Measurements from ENCODE around the gene RPLP1.

The RPLP1 gene

GRCh38 chr15:69469467-69470201 lies 17.0 kb downstream of the RPLP1 start:
- DNase-seq (ENCODE audit: low spot score), result no peak

GRCh38 chr15:69472046-69472445 lies 19.4 kb downstream of the RPLP1 start:
- DNase-seq (ENCODE audit: low spot score), result no peak

GRCh38 chr15:69472562-69472961 lies 19.9 kb downstream of the RPLP1 start:
- no peak for DNase-seq (ENCODE audit: low spot score)

GRCh38 chr15:69474291-69474690 lies 21.7 kb downstream of the RPLP1 start:
- no peak for DNase-seq (ENCODE audit: low spot score)

GRCh38 chr15:69474846-69475455 lies 22.3 kb downstream of the RPLP1 start:
- no peak for DNase-seq (ENCODE audit: low spot score)

GRCh38 chr15:69475769-69476358 lies 23.2 kb downstream of the RPLP1 start:
- DNase-seq (ENCODE audit: low spot score), result peak; percentile 74

- DNase-seq (ENCODE audit: low spot score), result no peak
Measured at GRCh38 chr15:69476704-69477473, 24.3 kb downstream of the RPLP1 start.

GRCh38 chr15:69478259-69478781 lies 25.7 kb downstream of the RPLP1 start:
- DNase-seq (ENCODE audit: low spot score), result no peak

- no peak for DNase-seq (ENCODE audit: low spot score)
Measured at GRCh38 chr15:69479081-69479480, 26.5 kb downstream of the RPLP1 start.

GRCh38 chr15:69479971-69480370 lies 27.4 kb downstream of the RPLP1 start:
- DNase-seq (ENCODE audit: low spot score), result no peak

- DNase-seq (ENCODE audit: low spot score), result peak; percentile 14
Measured at GRCh38 chr15:69480932-69481331, 28.3 kb downstream of the RPLP1 start.

GRCh38 chr15:69482686-69483256 lies 30.2 kb downstream of the RPLP1 start:
- DNase-seq (ENCODE audit: low spot score), result no peak

GRCh38 chr15:69484837-69485236 lies 32.2 kb downstream of the RPLP1 start:
- DNase-seq (ENCODE audit: low spot score), result peak; percentile 12

GRCh38 chr15:69486481-69487110 lies 34.0 kb downstream of the RPLP1 start:
- DNase-seq (ENCODE audit: low spot score), result no peak

GRCh38 chr15:69489073-69489571 lies 36.5 kb downstream of the RPLP1 start:
- DNase-seq (ENCODE audit: low spot score), result no peak

GRCh38 chr15:69490356-69491037 lies 37.9 kb downstream of the RPLP1 start:
- no peak for DNase-seq (ENCODE audit: low spot score)

GRCh38 chr15:69491038-69491505 lies 38.5 kb downstream of the RPLP1 start:
- DNase-seq (ENCODE audit: low spot score), result no peak

- no peak for DNase-seq (ENCODE audit: low spot score)
Measured at GRCh38 chr15:69493406-69493805, 40.8 kb downstream of the RPLP1 start.

GRCh38 chr15:69496001-69496400 lies 43.4 kb downstream of the RPLP1 start:
- no peak for DNase-seq (ENCODE audit: low spot score)

- no peak for DNase-seq (ENCODE audit: low spot score)
Measured at GRCh38 chr15:69497076-69497475, 44.5 kb downstream of the RPLP1 start.

- DNase-seq (ENCODE audit: low spot score), result no peak
Measured at GRCh38 chr15:69497667-69498066, 45.0 kb downstream of the RPLP1 start.
